GM19099 (cell line): ENCODE measurements around the gene MT1HL1.

Experiments used
- POLR2A ChIP-seq: IDR thresholded peaks from 3 replicates; pipeline ENCODE4 v1.6.1; 2011; ENCODE audit warnings: low read depth; ENCODE audit not compliant: insufficient read length; ENCODE audit errors: extremely low read depth

Gene MT1HL1

DNA sequence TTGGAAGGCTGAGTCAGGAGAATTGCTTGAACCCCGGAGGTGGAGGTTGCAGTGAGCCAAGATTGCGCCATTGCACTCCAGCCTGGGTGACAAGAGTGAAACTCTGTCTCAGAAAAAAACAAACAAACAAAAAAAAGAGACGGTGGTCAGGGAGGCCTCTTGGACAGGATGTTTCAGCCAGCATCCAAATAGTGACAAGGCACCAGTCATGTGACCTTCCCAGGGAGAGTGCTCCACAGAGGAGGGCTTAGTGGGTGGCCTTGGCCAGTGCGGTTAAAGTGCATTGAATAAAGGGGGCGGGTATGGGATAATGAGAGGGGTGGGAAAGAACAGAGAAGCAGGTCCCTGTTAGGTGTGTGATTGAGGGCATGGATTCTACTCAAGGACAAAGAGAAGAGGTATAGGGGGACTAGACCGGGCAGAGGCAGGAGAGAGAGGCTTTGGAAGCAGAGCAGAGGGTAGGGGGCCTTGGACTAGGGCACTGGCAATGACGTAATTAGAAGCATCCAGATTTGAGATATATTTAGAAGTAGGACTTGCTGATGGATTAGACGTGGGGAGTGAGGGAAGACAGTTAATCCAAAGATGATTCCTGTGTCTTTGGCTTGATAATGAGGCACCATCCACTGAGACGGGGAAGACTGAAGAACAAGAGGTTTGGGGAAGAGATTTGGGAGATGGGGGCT lies 25.8 kb upstream of the MT1HL1 start:
- TF ChIP-seq POLR2A, result no peak

- no peak for TF ChIP-seq POLR2A
These were observed 25.0 kb upstream of the MT1HL1 start for GRCh38 chr1:237029240-237029639.

DNA sequence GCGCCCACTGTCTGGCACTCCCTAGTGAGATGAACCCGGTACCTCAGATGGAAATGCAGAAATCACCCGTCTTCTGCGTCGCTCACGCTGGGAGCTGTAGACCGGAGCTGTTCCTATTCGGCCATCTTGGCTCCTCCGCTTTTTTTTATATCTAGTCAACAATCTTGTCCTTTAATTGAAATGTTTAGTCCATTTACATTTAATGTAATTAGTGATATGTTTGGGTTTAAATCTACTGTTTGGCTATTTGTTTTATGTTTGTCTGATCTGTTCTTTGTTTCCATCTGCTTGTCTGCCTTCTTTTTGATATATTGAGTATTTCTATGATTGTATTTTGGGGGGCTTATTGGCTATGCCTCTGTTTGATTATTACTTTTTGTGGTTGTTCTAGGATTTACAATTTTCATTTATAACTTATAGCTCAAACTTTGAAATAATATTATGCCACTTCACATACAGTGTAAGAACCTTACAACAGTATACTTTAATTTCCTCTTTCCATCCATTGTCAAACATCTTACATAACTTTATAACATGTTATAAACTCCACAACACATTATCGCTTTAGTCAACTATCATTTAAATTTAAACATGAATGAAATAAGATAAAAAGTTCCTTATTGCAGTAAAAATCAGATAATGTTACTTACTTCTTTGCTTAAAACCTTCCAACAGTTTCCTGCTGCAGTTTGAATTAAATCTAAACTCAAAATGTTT lies 21.3 kb upstream of the MT1HL1 start:
- no peak for TF ChIP-seq POLR2A

- no peak for TF ChIP-seq POLR2A
These were observed 14.7 kb upstream of the MT1HL1 start for GRCh38 chr1:237018896-237019295.

DNA sequence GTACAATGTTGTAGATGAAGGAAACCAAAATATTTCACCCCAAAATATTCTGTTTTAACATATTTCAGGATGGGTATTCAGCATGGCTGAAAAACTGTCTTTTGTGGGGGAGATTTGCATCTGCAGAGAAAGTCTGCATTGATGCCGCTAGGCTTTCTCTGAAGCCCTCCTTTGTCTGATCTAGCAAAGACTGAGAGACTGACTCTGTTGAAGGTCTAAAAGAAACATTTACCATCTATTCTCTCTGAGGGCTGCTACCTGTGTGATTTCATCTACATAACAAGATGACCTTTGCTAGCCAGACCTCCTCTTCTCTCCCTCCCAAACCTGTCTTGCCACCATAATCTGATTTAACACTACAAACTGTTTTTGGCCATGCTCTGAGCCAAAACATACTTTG lies 12.4 kb upstream of the MT1HL1 start:
- no peak for TF ChIP-seq POLR2A

DNA sequence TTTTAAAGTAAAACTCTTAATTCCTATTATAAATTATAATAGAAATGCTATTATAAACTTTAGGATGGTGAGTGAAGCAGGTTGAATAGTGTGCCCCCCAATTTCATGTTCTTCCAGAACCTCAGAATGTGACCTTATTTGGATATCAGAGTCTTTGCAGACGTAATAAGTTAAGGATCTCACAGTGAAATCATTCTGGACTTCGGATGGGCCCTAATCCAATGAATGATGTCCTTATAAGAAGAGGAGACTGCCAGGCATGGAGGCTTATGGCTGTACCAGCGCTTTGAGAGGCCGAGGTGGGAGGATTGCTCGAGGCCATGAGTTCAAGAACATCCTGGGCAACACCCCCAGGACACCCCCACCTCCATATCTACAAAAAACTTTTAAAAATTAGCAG lies 9.4 kb upstream of the MT1HL1 start:
- TF ChIP-seq POLR2A, result no peak

DNA sequence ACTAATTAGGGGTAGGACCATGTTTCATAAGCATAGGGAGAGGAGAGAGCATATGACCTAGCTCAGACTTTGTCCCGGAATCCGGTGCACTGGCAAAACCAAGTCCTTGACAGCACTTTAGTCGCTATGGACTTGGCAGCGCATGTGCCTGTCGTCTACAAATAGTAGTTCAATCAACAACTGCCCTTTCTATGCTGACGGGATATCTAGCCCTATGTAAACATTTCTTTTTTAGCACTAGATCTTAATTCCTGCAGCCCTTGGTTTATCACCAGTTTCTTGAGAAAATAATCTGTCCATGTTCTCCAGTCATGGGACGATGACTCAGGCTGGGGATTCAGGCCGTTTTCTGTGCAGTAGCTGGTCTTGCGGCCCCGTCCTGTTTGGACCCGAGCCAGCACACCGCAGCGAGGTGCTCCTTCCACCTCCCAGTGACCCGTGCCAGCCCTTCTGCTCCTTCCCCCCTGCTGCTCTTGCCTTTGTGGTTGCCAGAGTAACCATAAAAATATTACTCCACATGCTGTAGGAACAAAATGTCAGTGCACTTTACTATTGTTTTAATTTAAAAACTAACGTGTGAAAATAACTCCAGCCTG lies 8.6 kb upstream of the MT1HL1 start:
- no peak for TF ChIP-seq POLR2A

DNA sequence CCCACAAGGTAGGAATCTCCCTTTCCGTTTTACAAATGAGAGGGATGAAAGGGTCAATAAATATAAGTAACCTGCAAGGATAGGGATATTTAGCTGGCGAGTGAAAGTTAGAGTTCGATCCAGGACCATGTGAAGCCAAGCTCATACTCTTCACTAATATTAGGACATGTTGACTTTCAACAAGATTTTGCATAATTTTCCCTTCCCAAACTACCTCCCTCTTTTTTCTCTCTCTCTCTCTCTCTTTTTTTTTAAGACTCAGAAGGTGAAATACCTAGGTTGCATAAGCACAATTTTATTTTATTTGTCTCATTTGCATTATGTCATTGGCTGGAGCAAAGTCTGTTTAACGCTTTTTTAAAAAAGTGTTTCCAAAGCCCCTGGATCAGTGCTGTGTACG lies 8.1 kb upstream of the MT1HL1 start:
- TF ChIP-seq POLR2A, result no peak

- TF ChIP-seq POLR2A, result no peak
These were observed 7.2 kb upstream of the MT1HL1 start for GRCh38 chr1:237011432-237011831.

DNA sequence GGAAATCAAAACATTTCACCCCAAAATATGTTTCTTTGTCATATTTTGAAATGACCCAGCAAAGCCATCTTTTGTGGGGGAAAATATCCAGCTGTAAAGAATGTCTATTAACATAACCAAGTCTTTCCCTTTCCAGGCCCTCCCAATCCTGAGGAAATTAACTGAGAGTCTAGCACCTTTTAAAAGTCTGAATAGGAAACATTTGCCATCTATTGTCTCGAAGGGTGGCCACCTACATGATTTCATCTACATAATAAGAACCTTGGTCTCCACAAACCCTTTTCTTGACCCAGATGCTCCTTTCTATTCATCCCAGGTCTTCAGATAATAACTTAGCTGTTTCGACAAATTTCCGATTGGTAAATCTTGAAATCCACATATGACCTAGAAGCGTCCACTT lies 5.4 kb upstream of the MT1HL1 start:
- no peak for TF ChIP-seq POLR2A

GRCh38 chr1:237007147-237007881 lies 3.1 kb upstream of the MT1HL1 start:
- no peak for TF ChIP-seq POLR2A

- TF ChIP-seq POLR2A, result no peak
These were observed 1.4 kb upstream of the MT1HL1 start for GRCh38 chr1:237005674-237006073.

GRCh38 chr1:237003516-237003915 lies 725 bp downstream of the MT1HL1 start:
- no peak for TF ChIP-seq POLR2A

GRCh38 chr1:237000191-237000590 lies 4.0 kb downstream of the MT1HL1 start:
- no peak for TF ChIP-seq POLR2A

DNA sequence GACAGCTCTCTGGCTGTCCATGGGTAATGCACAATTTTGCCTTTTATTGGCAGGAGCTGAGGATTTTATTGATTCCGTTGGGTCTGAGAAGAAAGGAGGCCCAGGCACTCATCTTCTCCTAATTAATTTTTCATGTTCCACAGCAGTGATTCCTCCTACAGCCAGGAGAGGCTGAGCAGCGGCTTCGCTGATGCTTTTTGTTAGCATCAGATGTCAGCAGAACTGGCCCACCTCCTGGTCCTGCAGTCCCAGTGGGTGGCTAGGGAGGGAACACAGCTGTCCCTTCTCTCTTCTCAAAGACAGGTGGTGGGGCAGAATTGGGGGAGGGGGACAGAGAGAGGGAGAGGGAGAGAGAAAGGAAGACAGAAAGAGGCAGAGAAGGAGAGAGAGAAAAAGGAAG lies 5.7 kb downstream of the MT1HL1 start:
- no peak for TF ChIP-seq POLR2A
